M059J (cell line): ENCODE data around the gene ITGAV. TPM values are rescaled to one million over a fixed set of nuclear protein-coding genes. Genes with fewer than 3 reads are reported as not detected.

Source experiments
- DNase-seq: peaks from one replicate; pipeline ENCODE4 v3.0.0-alpha.2; 2012; ENCODE audit warnings: low read depth
- total RNA-seq: library from RNA; depleted of rRNA; stranded (reverse); fragments of >200 nt; shearing (Covaris generic); gene quantifications from 2 replicates; pipeline ENCODE4 v1.2.3, GENCODE V29; 2014

ITGAV gene
- total RNA-seq, 1 experiment from 2014 or later, result 69.9 TPM

DNA sequence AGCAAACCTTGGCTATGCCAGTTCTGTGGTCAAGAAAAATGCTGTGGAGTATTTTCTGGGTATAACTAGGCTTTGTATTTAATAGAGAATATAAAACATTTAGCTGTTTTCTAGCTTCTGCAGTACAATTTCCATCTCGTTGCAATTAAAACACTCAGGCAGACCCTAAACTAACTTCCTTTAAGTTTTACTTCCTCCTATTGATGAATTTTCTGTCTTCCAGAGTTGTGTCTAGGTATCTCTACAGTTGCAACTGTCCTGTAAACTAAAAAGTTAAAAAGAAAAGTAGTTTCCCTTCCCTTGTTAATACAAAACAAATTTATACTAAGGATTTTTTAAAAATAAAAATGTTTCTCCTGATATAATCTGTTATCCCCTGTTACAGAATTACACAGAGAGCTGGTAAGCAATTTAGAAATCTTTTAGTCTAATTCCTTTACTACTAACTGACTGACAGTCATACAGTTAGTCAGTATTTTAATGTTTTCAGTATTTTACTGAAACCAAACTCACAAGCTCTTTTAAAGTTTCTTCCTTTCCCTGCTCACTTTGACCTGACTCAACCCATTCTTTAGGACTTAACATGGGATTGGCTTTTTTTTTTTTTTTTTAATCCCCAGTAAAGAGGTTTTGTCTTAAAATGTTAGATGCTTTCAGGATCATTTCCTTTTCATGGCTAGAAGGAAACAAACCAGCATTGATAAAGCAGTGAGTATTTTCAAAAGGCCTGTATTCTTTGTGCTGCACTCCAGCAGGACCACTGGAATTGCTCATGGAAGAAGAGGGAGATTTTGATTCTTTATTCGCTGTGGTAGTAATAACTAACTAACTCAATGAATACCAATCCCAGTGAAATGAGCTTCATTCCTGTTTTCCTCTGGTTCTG, 22.9 kb downstream of the ITGAV start:
- DNase-seq, result no peak

DNA sequence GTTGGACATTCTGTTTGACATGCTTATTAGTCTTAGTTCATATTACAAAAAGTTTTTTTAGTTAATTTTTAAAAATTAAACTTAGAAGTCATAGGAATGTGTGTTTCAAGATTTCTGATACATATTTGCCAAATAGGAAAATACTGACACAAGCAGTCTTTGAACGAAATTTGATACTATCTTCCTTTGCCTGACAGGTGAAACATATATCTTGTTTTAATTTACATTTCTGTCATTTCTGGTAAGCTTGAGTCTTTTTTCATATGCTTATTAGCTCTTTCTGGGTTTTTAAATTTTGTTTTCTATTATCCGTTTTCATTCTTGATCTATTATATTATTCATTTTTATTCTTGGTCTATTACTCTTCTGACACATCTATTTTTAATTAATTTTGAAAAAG, 24.5 kb downstream of the ITGAV start:
- no peak for DNase-seq

DNA sequence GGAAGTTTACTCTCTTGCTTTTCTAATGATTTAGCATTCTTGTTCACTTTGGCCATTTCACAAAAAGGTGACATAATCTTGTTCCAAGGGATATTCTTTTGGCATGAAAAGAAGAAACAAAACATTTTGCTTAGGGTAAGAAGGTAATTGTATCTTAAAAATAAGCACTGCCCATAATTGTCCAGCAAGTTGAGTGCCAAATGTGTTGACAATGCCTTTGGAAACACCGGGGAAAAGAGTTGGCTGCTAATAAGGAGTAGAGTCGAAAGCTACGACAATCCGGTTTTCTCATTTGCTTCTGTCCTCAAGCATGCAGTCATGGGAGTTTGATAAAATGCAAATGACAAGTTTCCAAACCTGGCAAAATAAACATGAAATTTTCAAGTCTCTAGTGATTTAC, 27.3 kb downstream of the ITGAV start:
- no peak for DNase-seq

DNA sequence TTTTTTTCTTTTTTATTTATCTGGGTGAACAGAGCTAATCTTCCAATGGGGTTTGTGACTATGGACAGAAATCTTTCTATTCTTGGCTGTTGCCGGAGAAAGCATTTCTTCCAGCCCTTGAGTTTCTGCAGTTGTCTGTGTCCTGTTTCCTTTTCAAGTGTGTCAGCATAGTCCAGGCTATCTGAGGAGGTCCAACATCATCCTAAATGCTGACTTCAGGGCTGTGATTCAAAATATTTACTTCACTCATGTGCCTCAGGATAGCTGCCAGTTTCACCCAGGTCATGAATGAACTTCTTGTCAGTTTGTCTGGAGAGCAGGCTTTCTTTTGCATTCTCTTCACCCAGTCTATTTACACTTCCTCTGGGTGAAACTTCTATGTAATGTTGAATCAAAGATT, 27.9 kb downstream of the ITGAV start:
- no peak for DNase-seq

DNA sequence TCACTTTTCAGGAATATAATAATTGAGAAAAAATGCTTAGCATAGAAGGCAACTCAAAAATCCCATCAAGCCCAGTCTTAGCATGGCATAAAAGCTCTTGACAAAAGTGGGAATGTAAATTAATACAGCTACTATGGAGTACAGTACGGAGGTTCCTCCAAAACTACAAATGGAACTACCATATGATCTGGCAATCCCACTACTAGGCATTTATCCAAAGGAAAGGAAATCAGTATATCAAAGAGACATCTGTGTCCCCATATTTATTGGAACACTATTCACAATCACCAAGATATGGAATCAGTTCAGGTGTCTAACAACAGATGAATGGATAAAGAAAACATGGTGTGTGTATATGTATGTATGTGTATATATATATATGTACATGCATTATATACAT, 28.8 kb downstream of the ITGAV start:
- no peak for DNase-seq

DNA sequence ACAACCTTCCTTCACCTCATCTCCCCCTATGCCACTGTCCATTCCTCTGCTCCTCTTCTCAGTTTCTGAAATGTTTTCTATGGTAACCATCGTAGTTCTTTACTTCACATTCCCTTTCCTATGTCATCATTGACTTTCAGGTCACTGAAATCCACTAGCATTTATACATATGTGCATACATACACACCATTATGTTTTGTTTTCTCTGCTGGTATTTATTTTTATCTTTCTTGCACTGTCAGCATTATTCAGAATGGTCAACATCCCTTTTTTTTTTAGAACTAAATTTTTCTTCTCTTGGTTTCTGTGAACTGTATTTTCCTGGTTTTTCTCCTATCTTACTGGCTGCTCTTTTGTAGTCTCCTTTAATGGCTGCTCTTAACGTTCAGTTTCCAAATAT, 33.2 kb downstream of the ITGAV start:
- no peak for DNase-seq

DNA sequence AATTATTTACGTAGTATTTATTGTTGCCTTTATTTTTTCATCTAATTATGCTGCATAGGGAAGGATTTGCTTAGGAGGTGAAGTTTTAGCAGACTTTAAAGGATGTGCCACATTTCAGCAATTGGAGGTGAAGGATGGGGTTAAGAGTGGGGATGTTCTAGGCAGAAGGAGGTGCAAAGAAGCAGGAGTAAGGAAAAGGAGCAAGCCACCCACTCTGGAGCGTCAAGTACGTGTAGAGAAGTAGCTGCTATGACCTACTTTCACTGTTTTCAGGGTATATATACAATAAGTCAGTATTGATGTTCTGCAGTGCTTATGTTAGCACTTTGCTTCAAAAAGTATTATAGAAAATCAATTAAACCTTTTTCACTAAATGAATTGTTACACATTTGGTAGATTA, 34.4 kb downstream of the ITGAV start:
- no peak for DNase-seq

DNA sequence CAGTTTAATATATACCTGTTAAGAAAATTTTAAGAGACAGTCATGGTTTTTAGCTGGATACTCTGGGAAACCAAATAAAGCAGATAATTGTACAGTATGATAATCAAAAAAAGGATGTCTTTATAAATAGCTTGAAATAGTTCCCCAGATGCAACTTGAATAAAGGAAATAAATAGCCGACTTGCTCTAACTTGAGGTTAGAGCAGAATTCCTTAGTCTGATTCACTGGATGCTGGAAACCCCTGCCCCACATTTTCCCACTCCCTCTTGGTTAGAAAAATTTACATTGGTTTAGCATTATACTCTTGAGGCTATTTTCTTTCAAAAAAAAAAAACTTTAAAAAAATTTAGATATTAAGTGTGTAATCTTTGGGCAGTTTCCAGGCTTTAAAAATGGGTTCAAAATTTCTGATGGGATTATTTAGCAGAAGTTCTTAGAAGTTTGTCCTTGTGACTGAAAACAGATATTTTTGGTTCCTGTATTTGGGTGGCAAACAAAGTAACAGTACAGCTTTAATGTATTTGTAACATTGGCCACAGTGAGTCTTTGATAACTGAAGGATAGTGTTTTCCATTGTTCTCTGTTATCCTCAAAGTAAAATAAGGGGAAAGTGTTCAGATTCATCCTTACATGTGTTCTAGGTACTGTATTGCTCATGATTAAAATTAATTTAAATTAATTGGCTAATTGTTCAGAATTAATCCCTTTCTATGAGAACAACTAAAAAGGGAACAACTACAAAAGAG, 39.6 kb downstream of the ITGAV start:
- DNase-seq, result no peak

DNA sequence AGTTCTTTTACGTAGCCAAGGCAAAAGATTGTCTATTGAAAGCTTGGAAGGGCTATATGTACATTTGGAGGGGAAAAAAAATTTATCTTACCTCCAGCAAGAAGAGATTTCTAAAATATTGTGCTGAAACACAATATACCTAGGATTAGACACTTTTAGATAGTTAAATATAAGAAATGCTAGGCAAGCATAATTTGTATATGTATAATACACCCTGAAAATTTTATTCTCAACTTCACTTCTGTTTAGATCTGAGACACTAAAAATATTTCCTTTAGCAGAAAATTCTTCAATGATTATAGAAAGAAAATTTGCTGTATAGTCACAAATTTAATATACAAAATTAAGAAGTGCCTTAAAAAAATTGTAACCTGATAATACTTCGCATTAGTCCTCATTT, 42.6 kb downstream of the ITGAV start:
- DNase-seq, result no peak

DNA sequence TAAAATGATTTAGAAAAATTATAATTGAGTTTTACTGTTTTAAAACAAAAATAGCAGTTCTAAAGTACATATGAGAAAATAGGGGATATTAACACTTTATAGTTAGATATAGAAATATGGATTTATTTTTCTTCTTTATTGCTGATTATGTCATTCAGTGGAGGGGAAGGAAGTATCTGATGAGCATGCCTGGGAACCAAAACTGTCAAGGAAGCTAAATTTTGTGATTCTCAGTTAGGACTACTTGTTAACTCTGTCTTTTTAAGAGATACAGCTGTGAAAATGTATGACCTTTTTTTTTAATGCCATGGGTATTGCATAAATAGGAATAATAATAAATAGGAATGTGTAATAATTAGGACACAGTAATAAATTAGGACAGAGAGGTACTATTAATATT, 44.8 kb downstream of the ITGAV start:
- DNase-seq, result no peak

DNA sequence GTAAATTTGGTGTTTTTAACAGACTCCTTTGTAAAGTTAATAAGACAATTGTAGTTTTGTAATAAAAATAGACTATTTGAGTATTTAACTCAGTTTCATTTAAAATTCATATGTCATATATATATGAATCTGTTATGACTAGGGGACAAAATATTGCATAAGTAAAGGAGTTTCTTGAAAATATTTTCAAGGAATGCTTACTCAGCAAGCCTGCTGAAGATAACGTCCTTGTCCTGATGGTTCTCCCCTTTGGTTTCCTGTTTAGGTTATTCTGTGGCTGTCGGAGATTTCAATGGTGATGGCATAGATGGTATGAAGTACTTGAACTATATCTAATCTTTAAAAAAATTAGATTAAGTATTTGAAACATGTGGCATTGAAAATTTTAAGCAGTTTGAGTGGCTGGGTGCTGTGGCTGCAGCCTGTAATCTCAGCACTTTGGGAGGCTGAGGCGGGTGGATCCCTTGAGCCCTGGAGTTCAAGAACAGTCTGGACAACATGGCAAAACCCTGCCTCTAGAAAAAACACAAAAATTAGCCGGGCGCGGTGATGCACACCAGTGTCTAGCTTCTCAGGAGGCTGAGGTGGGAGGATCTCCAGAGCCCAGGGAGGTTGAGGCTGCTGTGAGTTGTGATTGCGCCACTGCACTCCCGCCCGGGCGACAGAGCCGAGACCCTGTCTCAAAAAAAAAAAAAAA, 47.1 kb downstream of the ITGAV start:
- no peak for DNase-seq

DNA sequence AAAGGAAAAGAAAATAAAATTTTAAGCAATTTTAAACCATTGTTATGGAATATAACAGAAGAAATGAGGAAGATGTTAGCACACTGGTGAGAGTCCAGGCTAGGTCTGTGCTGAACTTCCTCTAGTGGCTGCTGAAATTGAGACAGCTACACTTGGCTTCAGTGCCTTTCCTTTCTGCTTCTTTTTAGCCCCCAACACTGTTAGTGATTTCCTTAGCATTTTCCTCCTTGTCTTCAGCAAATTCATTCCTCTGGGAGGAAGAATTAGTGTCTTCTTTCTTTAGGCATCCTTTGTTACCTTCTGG, 47.6 kb downstream of the ITGAV start:
- DNase-seq, result no peak

DNA sequence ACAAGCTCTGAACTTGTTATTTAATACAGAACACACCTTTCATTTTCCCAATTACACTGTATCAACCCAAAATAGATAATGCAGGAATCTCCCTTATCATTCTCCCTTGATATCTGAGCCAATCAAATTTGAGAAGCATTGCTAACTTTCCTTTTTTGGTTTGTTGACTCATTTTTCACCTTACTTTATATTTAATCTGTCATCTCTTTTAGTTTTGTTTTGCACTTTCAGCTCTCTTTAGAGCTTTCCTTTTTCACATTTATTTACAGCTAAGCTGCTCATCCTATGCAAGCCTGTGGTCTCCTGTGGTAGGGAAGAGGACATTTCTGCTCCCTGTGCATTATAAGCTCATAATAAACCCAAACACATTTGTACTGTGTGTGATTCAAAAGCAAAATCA, 50.1 kb downstream of the ITGAV start:
- DNase-seq, result no peak

DNA sequence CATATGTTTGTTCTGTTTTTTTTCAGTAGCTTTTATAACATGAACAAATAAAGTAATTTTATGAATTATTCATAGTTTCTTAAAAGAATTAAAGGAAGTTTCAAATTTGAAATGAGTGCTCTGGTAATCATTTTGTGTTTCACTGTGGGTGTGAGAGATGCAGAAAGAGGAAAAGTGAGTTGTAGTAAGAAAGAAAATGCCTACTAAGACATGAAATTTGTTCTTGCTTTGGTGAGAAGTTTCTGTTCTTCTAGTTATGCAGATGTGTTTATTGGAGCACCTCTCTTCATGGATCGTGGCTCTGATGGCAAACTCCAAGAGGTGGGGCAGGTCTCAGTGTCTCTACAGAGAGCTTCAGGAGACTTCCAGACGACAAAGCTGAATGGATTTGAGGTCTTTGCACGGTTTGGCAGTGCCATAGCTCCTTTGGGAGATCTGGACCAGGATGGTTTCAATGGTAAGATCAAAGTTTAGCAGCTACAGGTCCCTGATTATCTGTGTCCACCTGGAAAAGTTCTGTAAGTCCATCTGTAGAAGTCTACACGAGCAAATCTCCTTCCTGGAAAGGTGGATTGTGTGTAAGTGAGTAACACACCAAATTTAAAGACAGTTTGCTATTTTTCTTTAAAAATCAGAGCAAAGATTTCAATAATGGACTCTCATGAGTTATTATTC, 51.4 kb downstream of the ITGAV start:
- peak; percentile 1 for DNase-seq

DNA sequence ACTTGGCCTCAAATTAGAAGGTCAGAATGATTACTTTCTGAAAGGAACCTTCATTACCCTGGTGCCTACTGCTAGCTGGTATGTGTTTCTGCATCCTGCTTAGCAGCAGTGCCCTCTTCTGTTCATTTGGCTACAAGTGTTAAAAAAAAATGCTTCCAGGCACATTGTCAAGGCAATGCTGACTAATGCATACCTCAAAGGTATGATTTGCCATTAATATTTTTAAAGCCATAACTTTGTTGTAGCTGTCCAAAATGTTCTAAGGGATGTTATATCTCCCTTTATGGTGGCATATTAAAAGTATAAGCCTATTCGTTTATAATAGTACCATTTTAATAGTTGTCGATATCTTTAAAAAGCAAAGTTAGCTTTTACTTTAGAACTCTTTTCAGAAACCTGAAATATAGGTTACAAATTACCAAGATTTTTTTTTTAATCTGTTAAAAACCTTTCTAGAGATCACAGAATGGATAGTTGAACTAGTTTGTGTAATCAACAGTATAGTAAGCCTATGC, 52.0 kb downstream of the ITGAV start:
- DNase-seq, result peak; percentile 71

DNA sequence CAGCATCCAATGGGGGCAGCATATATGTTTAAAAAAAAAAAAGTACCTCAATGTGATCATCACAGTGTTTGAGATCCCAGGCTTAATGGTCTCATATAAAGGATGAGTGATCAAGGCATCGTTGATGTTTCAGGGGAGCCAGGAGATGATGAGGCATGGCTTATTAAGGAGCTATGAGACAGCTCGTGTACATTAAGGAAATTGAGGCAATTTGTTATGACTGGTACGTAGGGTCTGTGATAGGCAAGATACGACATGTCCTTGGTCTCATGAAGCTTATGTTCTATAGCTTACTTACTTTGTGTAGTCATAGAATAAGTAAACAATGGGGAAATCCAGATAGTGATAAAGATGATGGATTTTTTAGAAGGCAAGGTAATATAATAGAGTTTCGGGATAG, 54.9 kb downstream of the ITGAV start:
- no peak for DNase-seq

DNA sequence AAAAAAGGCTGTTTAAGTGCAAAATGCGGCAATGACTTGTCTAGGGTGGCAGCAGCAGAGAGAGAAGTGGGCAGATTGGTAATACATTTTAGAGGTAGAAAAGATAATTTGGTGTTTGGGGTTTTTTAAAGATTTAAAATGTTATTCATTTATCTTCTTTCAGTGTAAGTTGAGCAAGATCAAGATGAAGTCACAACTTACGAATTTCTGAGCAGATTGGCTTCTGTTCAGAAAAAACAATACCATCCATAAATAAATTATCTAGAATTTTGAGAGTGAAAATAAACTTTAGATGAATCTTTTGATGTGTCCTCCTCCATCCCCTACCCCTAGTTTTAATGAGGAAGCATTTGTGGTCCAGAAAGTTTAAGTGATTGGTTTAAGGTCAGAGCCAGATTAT, 56.1 kb downstream of the ITGAV start:
- no peak for DNase-seq

DNA sequence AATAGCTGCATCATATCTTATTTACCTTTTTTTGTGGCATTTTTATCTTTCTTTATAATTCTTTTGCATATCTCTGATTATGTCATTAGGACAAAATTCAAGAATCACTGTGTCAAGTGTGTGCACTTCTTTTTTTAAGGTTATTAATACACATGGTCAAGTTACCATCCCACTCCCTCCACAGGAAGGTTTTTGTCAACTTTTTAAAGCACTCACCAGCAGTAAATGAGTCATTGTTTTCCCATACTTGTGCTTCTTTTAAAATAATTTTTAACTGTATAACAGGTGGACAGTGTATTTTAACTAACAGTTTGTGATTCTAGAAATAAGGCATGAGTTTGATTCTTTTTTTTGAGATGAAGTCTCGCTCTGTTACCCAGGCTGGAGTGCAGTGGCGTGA, 58.3 kb downstream of the ITGAV start:
- DNase-seq, result peak; percentile 8

DNA sequence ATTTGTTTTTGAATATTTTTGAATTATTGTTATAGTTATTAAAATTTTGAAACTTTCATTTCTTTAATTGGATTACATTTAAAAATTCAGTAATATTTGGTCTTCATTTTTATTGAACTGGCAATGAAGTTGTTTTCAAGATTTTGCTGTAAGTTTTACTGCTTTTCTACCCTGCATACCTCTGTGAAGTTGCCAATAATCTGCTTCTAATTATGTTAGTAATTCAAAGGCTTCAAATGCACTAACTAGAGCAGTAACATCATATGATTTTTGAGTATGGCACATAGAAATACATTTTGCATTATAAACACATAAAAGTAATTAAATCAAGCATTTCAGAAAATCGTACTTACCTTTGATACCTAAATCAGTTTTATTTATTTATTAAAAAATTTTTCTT, 63.7 kb downstream of the ITGAV start:
- DNase-seq, result no peak

DNA sequence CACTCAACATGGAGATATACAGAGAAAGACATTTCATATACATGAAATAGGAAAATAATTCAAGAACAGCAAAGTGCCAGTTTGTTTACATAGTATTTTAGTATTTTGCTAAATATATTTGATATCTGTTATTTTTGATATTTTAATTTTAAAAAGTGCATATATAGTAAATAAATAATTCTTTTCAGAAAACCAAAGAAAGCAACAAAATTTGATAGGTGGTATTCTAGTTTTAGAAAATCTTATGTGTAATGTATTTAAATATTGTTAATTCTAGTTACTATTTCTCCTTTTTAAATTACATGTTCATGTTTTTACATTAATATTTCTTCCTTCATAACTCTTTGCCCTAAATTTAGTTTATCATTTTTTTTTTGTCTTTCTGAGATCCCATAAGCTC, 69.5 kb downstream of the ITGAV start:
- DNase-seq, result no peak

DNA sequence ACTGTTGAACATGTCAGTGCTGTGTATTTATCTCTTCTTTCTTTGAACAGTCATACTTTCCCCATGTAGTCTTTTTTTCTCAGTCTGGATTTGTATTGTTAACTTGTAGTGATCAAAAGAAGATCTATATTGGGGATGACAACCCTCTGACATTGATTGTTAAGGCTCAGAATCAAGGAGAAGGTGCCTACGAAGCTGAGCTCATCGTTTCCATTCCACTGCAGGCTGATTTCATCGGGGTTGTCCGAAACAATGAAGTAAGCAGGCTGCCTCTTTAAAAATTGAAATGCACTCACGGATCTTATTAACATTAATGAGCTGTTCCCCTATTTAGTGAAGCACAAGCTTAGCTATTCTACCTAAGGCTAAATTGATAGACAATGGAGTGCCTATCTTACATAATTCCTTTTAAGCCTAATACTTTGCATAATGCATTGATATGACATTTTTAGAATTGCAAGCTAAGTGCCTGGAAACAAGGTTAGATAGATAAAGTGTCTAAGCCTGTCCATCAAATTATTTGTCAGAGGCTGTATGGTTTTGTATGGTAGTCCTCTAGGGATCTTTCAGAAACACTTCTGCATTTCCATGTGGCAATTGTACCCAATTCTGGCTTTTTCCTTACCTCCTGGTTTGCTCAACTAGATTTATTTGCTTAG, 74.7 kb downstream of the ITGAV start:
- no peak for DNase-seq

DNA sequence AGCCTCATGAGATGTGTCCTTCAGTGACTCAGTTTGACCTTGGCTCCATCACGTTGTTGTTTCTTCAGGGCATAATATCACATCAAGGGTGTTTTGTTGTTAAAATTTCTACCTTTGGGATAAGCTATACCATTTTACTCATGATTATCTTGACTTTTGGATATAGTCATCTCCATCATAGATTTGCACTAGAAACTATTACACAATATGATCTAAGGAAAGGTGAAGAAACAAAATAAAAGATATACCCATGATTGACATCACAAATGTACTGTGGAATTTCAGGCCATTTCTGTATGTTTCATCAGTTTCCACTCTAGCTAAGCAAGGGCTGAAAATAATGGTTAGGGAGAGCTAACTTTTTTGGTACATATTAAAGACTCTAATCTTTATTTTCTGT, 79.3 kb downstream of the ITGAV start:
- DNase-seq, result no peak
